GM19397 (cell line): Measurements from ENCODE around the gene RBM26.
A peak's percentile ranks its signal among the peaks of the same experiment; 100 is the strongest.

ENCODE experiments used
- ATAC-seq: cut with Tn5 transposase; IDR thresholded peaks from one replicate; pipeline ENCODE4 v1.9.1; 2021; ENCODE audit warnings: mild to moderate bottlenecking, moderate library complexity; ENCODE audit not compliant: unreplicated experiment

Gene RBM26

GRCh38 chr13:79341202-79341601, 64.9 kb downstream of the RBM26 start:
- ATAC-seq = no peak

- no peak for ATAC-seq
These were observed 65.6 kb downstream of the RBM26 start for GRCh38 chr13:79340490-79340889.

GRCh38 chr13:79338343-79338742, 67.7 kb downstream of the RBM26 start:
- ATAC-seq = no peak

- ATAC-seq = no peak
These were observed 69.1 kb downstream of the RBM26 start for GRCh38 chr13:79336966-79337365.

GRCh38 chr13:79328510-79328909, 77.5 kb downstream of the RBM26 start:
- ATAC-seq = no peak

- ATAC-seq = no peak
These were observed 85.6 kb downstream of the RBM26 start for GRCh38 chr13:79320433-79320832.

- ATAC-seq = no peak
These were observed 87.4 kb downstream of the RBM26 start for GRCh38 chr13:79318664-79319063.

GRCh38 chr13:79317856-79318255, 88.2 kb downstream of the RBM26 start:
- no peak for ATAC-seq

- ATAC-seq = no peak
These were observed 91.4 kb downstream of the RBM26 start for GRCh38 chr13:79314652-79315051.

GRCh38 chr13:79312340-79312855, 93.7 kb downstream of the RBM26 start:
- ATAC-seq = no peak

GRCh38 chr13:79311386-79311785, 94.7 kb downstream of the RBM26 start:
- ATAC-seq = no peak

- ATAC-seq = no peak
These were observed 96.4 kb downstream of the RBM26 start for GRCh38 chr13:79309690-79310089.

GRCh38 chr13:79307866-79308298, 98.2 kb downstream of the RBM26 start:
- no peak for ATAC-seq

GRCh38 chr13:79307433-79307861, 98.6 kb downstream of the RBM26 start:
- no peak for ATAC-seq

GRCh38 chr13:79306650-79307049, 99.4 kb downstream of the RBM26 start:
- no peak for ATAC-seq

GRCh38 chr13:79297128-79297527, 108.9 kb downstream of the RBM26 start:
- ATAC-seq = peak; percentile 76

GRCh38 chr13:79295906-79296706, 109.9 kb downstream of the RBM26 start:
- no peak for ATAC-seq

GRCh38 chr13:79290595-79291244, 115.3 kb downstream of the RBM26 start:
- ATAC-seq = no peak

- ATAC-seq = no peak
These were observed 116.5 kb downstream of the RBM26 start for GRCh38 chr13:79289571-79289970.

- ATAC-seq = no peak
These were observed 117.9 kb downstream of the RBM26 start for GRCh38 chr13:79287939-79288795.

- no peak for ATAC-seq
These were observed 120.9 kb downstream of the RBM26 start for GRCh38 chr13:79285159-79285558.
